Activated naive CD8-positive, alpha-beta T cell treated with anti-CD3 and anti-CD28 coated beads for 36 hours (primary cell): Measurements from ENCODE around the gene IGSF23. TPM values are rescaled to one million over a fixed set of nuclear protein-coding genes. Genes with fewer than 3 reads are reported as not detected.
"Not testable (repeated sequence)": the region's sequence is repeated elsewhere in the genome, so short reads cannot be mapped to it uniquely, and the experiment has no call there.

Experiments
- DNase-seq: peaks from one replicate; pipeline ENCODE4 v3.0.0; 2021
- H3K27ac Mint-ChIP-seq: one replicate; pipeline ENCODE4 v1.8.0; 2022; ENCODE audit warnings: mild to moderate bottlenecking, moderate library complexity, mixed read lengths
- H3K27me3 Mint-ChIP-seq: one replicate; pipeline ENCODE4 v1.8.0; 2022; ENCODE audit warnings: mild to moderate bottlenecking, mixed read lengths
- H3K36me3 Mint-ChIP-seq: one replicate; pipeline ENCODE4 v1.8.0; 2021; ENCODE audit warnings: mild to moderate bottlenecking, mixed read lengths
- H3K4me1 Mint-ChIP-seq: one replicate; pipeline ENCODE4 v1.8.0; 2021; ENCODE audit warnings: mixed read lengths
- H3K4me3 Mint-ChIP-seq: one replicate; pipeline ENCODE4 v1.8.0; 2022; ENCODE audit warnings: mild to moderate bottlenecking, moderate library complexity, mixed read lengths
- H3K9me3 Mint-ChIP-seq: one replicate; pipeline ENCODE4 v1.8.0; 2022; ENCODE audit warnings: mixed read lengths
- total RNA-seq, 2 experiments: library from RNA; stranded (reverse); gene quantifications; one replicate each; pipeline ENCODE4 v1.2.3, GENCODE V29; 2021

Gene IGSF23
- total RNA-seq, 2 experiments from 2014 or later = not detected

GRCh38 chr19:44579663-44580365 lies 33.5 kb upstream of the IGSF23 start:
- H3K4me1 Mint-ChIP-seq = peaks cover 1% of the 10 kb centered on the region
- H3K4me3 Mint-ChIP-seq = no peak overlapping the region
- peaks cover 11% of the 10 kb centered on the region for H3K27me3 Mint-ChIP-seq
- DNase-seq = no peak
- H3K27ac Mint-ChIP-seq = no peak overlapping the region
- H3K9me3 Mint-ChIP-seq = no peaks in the 10 kb centered on the region
- no peaks in the 10 kb centered on the region for H3K36me3 Mint-ChIP-seq

- no peaks in the 10 kb centered on the region for H3K9me3 Mint-ChIP-seq
- no peak for DNase-seq
- peaks cover 1% of the 10 kb centered on the region for H3K4me1 Mint-ChIP-seq
- no peaks in the 10 kb centered on the region for H3K36me3 Mint-ChIP-seq
- H3K4me3 Mint-ChIP-seq = no peak overlapping the region
- H3K27me3 Mint-ChIP-seq = peaks cover 11% of the 10 kb centered on the region
- no peak overlapping the region for H3K27ac Mint-ChIP-seq
Measured at GRCh38 chr19:44580366-44580895, 32.9 kb upstream of the IGSF23 start.

- peaks cover 1% of the 10 kb centered on the region for H3K4me1 Mint-ChIP-seq
- no peak overlapping the region for H3K4me3 Mint-ChIP-seq
- no peaks in the 10 kb centered on the region for H3K9me3 Mint-ChIP-seq
- H3K27me3 Mint-ChIP-seq = peaks cover 11% of the 10 kb centered on the region
- no peak for DNase-seq
- no peak overlapping the region for H3K27ac Mint-ChIP-seq
- H3K36me3 Mint-ChIP-seq = no peaks in the 10 kb centered on the region
Measured at GRCh38 chr19:44581288-44581687, 32.1 kb upstream of the IGSF23 start.

GRCh38 chr19:44582581-44583265 lies 30.6 kb upstream of the IGSF23 start:
- Mint-ChIP-seq H3K4me1 (peaks cover 1% of the 10 kb centered on the region), H3K9me3 (peaks cover 5% of the 10 kb centered on the region), H3K27me3 (peaks cover 11% of the 10 kb centered on the region), H3K27ac (no peak overlapping the region), H3K36me3 (no peaks in the 10 kb centered on the region), H3K4me3 (no peak overlapping the region)
- peak; percentile 34 for DNase-seq

- no peak for DNase-seq
- Mint-ChIP-seq H3K4me1 (peaks cover 13% of the 10 kb centered on the region), H3K27ac (no peak overlapping the region), H3K36me3 (no peaks in the 10 kb centered on the region), H3K9me3 (peaks cover 10% of the 10 kb centered on the region), H3K4me3 (no peak overlapping the region), H3K27me3 (peaks cover 11% of the 10 kb centered on the region)
Measured at GRCh38 chr19:44585371-44586133, 27.8 kb upstream of the IGSF23 start.

GRCh38 chr19:44587963-44588770 lies 25.2 kb upstream of the IGSF23 start:
- H3K27ac Mint-ChIP-seq = peak overlapping the region; percentile 87
- peaks cover 7% of the 10 kb centered on the region for H3K27me3 Mint-ChIP-seq
- H3K4me3 Mint-ChIP-seq = no peak overlapping the region
- H3K36me3 Mint-ChIP-seq = no peaks in the 10 kb centered on the region
- no peak for DNase-seq
- peaks cover 11% of the 10 kb centered on the region for H3K4me1 Mint-ChIP-seq
- H3K9me3 Mint-ChIP-seq = peaks cover 10% of the 10 kb centered on the region

GRCh38 chr19:44588771-44589112 lies 24.6 kb upstream of the IGSF23 start:
- Mint-ChIP-seq H3K36me3 (no peaks in the 10 kb centered on the region), H3K4me1 (peaks cover 11% of the 10 kb centered on the region), H3K4me3 (no peak overlapping the region), H3K27me3 (peaks cover 3% of the 10 kb centered on the region), H3K27ac (peak overlapping the region; percentile 87), H3K9me3 (peaks cover 10% of the 10 kb centered on the region)
- DNase-seq = no peak

- H3K4me1 Mint-ChIP-seq = peaks cover 11% of the 10 kb centered on the region
- peaks cover 8% of the 10 kb centered on the region for H3K27me3 Mint-ChIP-seq
Measured at GRCh38 chr19:44590245-44591059, 22.9 kb upstream of the IGSF23 start.

GRCh38 chr19:44591340-44591993 lies 21.9 kb upstream of the IGSF23 start:
- H3K36me3 Mint-ChIP-seq, H3K27ac Mint-ChIP-seq, DNase-seq, H3K4me3 Mint-ChIP-seq: not testable (repeated sequence)
- H3K27me3 Mint-ChIP-seq = peaks cover 14% of the 10 kb centered on the region
- H3K4me1 Mint-ChIP-seq = peaks cover 11% of the 10 kb centered on the region
- peaks cover 10% of the 10 kb centered on the region for H3K9me3 Mint-ChIP-seq

More at GRCh38 chr19:44590245-44591059, 22.9 kb upstream of the IGSF23 start:
- Mint-ChIP-seq H3K4me3 (no peak overlapping the region), H3K36me3 (no peaks in the 10 kb centered on the region), H3K27ac (no peak overlapping the region), H3K9me3 (peaks cover 10% of the 10 kb centered on the region)
- no peak for DNase-seq

GRCh38 chr19:44592451-44592890 lies 20.9 kb upstream of the IGSF23 start:
- H3K9me3 Mint-ChIP-seq = peaks cover 6% of the 10 kb centered on the region
- no peak for DNase-seq
- peaks cover 24% of the 10 kb centered on the region for H3K27me3 Mint-ChIP-seq
- H3K27ac Mint-ChIP-seq = no peak overlapping the region
- peaks cover 11% of the 10 kb centered on the region for H3K4me1 Mint-ChIP-seq
- no peak overlapping the region for H3K4me3 Mint-ChIP-seq
- no peaks in the 10 kb centered on the region for H3K36me3 Mint-ChIP-seq

GRCh38 chr19:44593294-44593693 lies 20.1 kb upstream of the IGSF23 start:
- Mint-ChIP-seq H3K27ac (no peak overlapping the region), H3K36me3 (no peaks in the 10 kb centered on the region), H3K9me3 (peaks cover 8% of the 10 kb centered on the region), H3K27me3 (peaks cover 31% of the 10 kb centered on the region), H3K4me1 (peaks cover 6% of the 10 kb centered on the region), H3K4me3 (no peak overlapping the region)
- no peak for DNase-seq

- not testable (repeated sequence) for H3K9me3 Mint-ChIP-seq
Measured at GRCh38 chr19:44593866-44594266, 19.5 kb upstream of the IGSF23 start.

GRCh38 chr19:44596428-44597130 lies 16.8 kb upstream of the IGSF23 start:
- Mint-ChIP-seq H3K27me3 (peaks cover 31% of the 10 kb centered on the region), H3K4me1 (no peaks in the 10 kb centered on the region), H3K27ac (no peak overlapping the region), H3K4me3 (no peak overlapping the region), H3K9me3 (peaks cover 6% of the 10 kb centered on the region), H3K36me3 (no peaks in the 10 kb centered on the region)
- no peak for DNase-seq

More at GRCh38 chr19:44593866-44594266, 19.5 kb upstream of the IGSF23 start:
- not testable (repeated sequence) for H3K36me3 Mint-ChIP-seq, H3K27ac Mint-ChIP-seq, H3K4me1 Mint-ChIP-seq, DNase-seq, H3K4me3 Mint-ChIP-seq
- H3K27me3 Mint-ChIP-seq = peaks cover 31% of the 10 kb centered on the region
